Esophagus squamous epithelium (tissue), 5 donors: ENCODE measurements around the gene PASD1. TPM values are rescaled to one million over a fixed set of nuclear protein-coding genes. Genes with fewer than 3 reads are reported as not detected.

Experiments
- DNase-seq: peaks from one replicate; lab custom pipeline; 2025; lab: John Stamatoyannopoulos, UW
- H3K27ac ChIP-seq, 4 donors: fragments of 200-600 bp; sonication (generic); one replicate each; pipeline ENCODE4 v1.5.1; 2016 to 2019; ENCODE audit warnings: mild to moderate bottlenecking in 1 of 4
- H3K27me3 ChIP-seq, 4 donors: fragments of 200-600 bp; sonication (generic); 1 replicate in 3 of 4; 2 replicates in 1 of 4; pipeline versions ENCODE4 v1.5.1 to v1.6.0; 2017 to 2021; ENCODE audit warnings: antibody characterized with exemption in 1 of 4
- H3K36me3 ChIP-seq, 3 donors: fragments of 200-600 bp; sonication (generic); one replicate each; pipeline ENCODE4 v1.5.1; 2016 to 2019
- H3K4me1 ChIP-seq, 3 donors: fragments of 200-600 bp; sonication (generic); one replicate each; pipeline ENCODE4 v1.5.1; 2017 to 2019
- H3K4me3 ChIP-seq, 4 donors: fragments of 200-600 bp; sonication (generic); 1 replicate in 3 of 4; 2 replicates in 1 of 4; pipeline ENCODE4 v1.5.1; 2016 to 2019; ENCODE audit warnings: mild to moderate bottlenecking in 2 of 4, moderate library complexity in 1 of 4
- H3K9me3 ChIP-seq, 3 donors: fragments of 200-600 bp; sonication (generic); one replicate each; pipeline ENCODE4 v1.5.1; 2016 to 2019
- POLR2A ChIP-seq, 4 donors: fragments of 450-650 bp; IDR thresholded peaks; one replicate each; pipeline ENCODE4 v1.6.1; 2017; ENCODE audit warnings: antibody characterized with exemption in 4 of 4, mild to moderate bottlenecking in 4 of 4, moderate library complexity in 3 of 4
- WGBS, 2 donors: methylation state at CpG; one replicate each; pipeline ENCODE4 v1.1.5; 2018; 5-methylcytosine and 5-hydroxymethylcytosine counted together
- intact Hi-C: fragments of 100-400 bp; cut with DNase I; formaldehyde crosslinking; loops from one replicate; pipeline ENCODE4 v1.15.0; 2022
- total RNA-seq, 4 donors: library from RNA; depleted of rRNA; stranded (reverse); fragments of >200 nt; gene quantifications; one replicate each; pipeline ENCODE4 v1.1.0, GENCODE V29; 2016
- TF ChIP-seq, protein P1 (sequence below), 6 experiments: fragments of 450-650 bp in 4 of 6; fragments of 200-600 bp in 2 of 6; sonication (generic) in 2 of 6; IDR thresholded peaks; one replicate each; pipeline ENCODE4 v1.5.1; 2016 to 2019; ENCODE audit warnings: antibody characterized with exemption in 6 of 6, mild to moderate bottlenecking in 4 of 6, moderate library complexity in 4 of 6
- donor health status: DM: yes; HTN: yes; CAD: no.

Gene PASD1
- total RNA-seq, 4 donors from 2014 or later: not detected

DNA sequence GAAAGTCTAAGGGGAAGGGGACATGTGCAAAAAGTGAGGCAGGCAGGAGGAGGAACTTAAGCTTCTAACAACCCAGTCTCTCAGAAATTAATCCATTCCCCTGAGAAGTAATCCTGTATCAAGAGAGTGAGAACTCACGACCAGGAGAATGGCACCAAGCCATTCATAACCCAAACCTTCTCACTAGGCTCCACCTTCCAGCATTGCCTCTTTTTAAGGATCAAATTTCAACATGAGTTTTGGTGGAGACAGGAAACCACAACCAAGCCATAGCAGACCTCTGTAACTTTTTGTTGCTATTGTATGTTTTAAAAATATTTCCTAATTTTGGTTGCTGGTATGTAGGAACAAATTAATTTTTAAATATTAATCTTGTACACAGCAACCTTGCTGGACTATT is 32.8 kb downstream of the PASD1 start:
- Histone ChIP-seq H3K27me3 (no peaks in the 10 kb centered on the region), H3K4me1 (no peaks in the 10 kb centered on the region), H3K9me3 (no peaks in the 10 kb centered on the region), H3K4me3 (no peak overlapping the region), H3K36me3 (no peaks in the 10 kb centered on the region), H3K27ac (no peak overlapping the region)
- WGBS, 2 donors: 0 to 17% methylated on average over 1 of the region's 1 CpG
- intact Hi-C loops: no loop called here
- no peak for DNase-seq
- no peak for TF ChIP-seq POLR2A (IDR thresholded peaks at IDR 0.05)
- TF ChIP-seq, protein P1, sequence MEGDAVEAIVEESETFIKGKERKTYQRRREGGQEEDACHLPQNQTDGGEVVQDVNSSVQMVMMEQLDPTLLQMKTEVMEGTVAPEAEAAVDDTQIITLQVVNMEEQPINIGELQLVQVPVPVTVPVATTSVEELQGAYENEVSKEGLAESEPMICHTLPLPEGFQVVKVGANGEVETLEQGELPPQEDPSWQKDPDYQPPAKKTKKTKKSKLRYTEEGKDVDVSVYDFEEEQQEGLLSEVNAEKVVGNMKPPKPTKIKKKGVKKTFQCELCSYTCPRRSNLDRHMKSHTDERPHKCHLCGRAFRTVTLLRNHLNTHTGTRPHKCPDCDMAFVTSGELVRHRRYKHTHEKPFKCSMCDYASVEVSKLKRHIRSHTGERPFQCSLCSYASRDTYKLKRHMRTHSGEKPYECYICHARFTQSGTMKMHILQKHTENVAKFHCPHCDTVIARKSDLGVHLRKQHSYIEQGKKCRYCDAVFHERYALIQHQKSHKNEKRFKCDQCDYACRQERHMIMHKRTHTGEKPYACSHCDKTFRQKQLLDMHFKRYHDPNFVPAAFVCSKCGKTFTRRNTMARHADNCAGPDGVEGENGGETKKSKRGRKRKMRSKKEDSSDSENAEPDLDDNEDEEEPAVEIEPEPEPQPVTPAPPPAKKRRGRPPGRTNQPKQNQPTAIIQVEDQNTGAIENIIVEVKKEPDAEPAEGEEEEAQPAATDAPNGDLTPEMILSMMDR (IDR thresholded peaks at IDR 0.05): no peak

DNA sequence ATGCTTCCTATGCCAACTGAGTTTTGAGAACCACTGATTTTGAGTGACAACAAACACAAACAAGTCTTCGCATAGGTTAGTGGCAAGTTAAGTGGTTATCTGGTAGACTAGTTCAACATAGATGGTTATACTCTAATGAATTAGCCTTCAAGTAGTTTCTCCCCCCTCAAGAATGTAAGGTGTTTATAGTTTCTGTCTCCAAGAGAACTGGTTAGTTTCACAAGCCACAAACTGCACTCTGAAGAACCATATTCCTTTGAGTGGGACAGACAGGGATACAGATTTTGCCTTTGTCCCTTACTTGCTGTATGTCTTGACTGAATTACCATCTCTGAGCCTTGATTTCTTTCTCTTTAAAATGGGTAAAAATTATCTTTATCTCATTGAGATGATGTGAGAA is 41.5 kb downstream of the PASD1 start:
- 47 to 67% methylated on average over 1 of the region's 1 CpG for WGBS, 2 donors
- H3K4me3 ChIP-seq: no peak overlapping the region
- H3K4me1 ChIP-seq: no peaks in the 10 kb centered on the region
- H3K27ac ChIP-seq: no peak overlapping the region
- H3K9me3 ChIP-seq: no peaks in the 10 kb centered on the region
- H3K27me3 ChIP-seq: no peaks in the 10 kb centered on the region
- TF ChIP-seq, protein P1 (IDR thresholded peaks at IDR 0.05): no peak
- no peak for TF ChIP-seq POLR2A (IDR thresholded peaks at IDR 0.05)
- DNase-seq: no peak
- intact Hi-C loops: no loop called here
- H3K36me3 ChIP-seq: no peaks in the 10 kb centered on the region

DNA sequence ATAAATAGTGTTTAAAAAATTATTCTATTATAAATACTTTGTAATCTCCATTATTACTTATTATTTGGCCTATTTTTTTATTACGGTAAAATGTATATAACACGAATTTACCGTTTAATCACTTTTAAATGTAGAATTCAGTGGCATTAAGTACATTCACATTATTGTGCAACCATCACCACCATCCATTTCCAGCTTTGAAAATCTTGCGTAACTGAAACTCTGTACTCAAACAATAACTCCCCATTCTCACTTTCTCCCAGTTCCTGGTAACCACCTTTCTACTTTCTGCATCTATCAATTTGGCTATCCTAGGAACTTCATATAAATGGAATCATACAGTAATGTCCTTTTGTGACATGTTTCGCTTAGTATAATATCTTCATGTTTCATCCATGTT is 45.7 kb downstream of the PASD1 start:
- Histone ChIP-seq H3K36me3 (no peaks in the 10 kb centered on the region), H3K4me3 (no peak overlapping the region), H3K9me3 (no peaks in the 10 kb centered on the region), H3K27me3 (no peaks in the 10 kb centered on the region), H3K4me1 (no peaks in the 10 kb centered on the region), H3K27ac (no peak overlapping the region)
- no peak for DNase-seq
- no peak for TF ChIP-seq POLR2A (IDR thresholded peaks at IDR 0.05)
- TF ChIP-seq, protein P1 (IDR thresholded peaks at IDR 0.05): no peak
- intact Hi-C loops: no loop called here
- 72 to 81% methylated on average over 5 of the region's 5 CpGs for WGBS, 2 donors

DNA sequence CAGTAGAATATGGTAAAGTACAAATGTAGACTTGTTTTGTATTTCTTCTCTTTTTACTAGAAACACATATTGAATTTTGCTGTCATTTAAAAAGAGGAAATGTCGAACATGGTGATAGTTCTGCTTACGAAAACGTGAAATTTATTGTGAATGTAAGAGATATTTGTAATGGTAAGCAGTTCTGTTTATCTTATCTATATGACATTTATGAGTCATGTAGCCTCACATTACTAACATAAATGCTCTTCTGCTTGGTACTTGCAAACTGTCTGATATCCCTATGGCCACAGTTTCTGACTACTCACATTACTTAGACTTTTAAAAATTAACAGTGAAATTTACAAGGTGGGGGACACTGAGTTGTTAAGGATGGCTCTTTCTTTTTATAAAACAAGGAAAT is 57.9 kb downstream of the PASD1 start:
- H3K4me3 ChIP-seq: no peak overlapping the region
- no peak for TF ChIP-seq POLR2A (IDR thresholded peaks at IDR 0.05)
- TF ChIP-seq, protein P1 (IDR thresholded peaks at IDR 0.05): no peak
- intact Hi-C loops: no loop called here
- WGBS, 2 donors: 55 to 66% methylated on average over 3 of the region's 3 CpGs
- H3K36me3 ChIP-seq: no peaks in the 10 kb centered on the region
- no peaks in the 10 kb centered on the region for H3K4me1 ChIP-seq
- no peak for DNase-seq
- no peak overlapping the region for H3K27ac ChIP-seq
- no peaks in the 10 kb centered on the region for H3K27me3 ChIP-seq
- no peaks in the 10 kb centered on the region for H3K9me3 ChIP-seq

DNA sequence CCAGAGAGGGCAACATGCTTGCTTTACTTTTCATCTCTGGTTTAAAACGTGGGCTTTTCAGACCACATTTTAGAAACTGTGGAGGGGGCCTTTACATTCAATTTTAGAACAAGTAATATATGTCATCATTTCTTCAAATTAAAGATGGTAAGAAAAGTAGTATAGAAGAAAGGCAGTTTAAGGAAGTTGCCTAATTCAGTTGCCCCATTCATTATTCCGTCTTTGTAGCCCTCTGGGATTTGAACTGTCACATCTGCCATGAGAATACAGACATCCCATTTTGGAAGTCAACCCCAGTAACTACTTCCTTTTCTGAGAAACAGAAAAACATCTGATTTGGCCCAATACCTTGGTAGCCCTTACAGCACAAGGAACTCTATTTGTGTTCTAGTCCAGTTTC is 61.2 kb downstream of the PASD1 start:
- 26 to 56% methylated on average over 2 of the region's 2 CpGs for WGBS, 2 donors
- Histone ChIP-seq H3K4me3 (no peak overlapping the region), H3K9me3 (no peaks in the 10 kb centered on the region), H3K4me1 (no peaks in the 10 kb centered on the region), H3K27me3 (no peaks in the 10 kb centered on the region), H3K36me3 (no peaks in the 10 kb centered on the region), H3K27ac (no peak overlapping the region)
- intact Hi-C loops: no loop called here
- TF ChIP-seq, protein P1 (IDR thresholded peaks at IDR 0.05): no peak
- no peak for TF ChIP-seq POLR2A (IDR thresholded peaks at IDR 0.05)
- no peak for DNase-seq
